Osteoblast (primary cell): ENCODE measurements around the gene CCR5AS.

Experiments
- DNase-seq: peaks from one replicate; pipeline ENCODE4 v3.0.0; 2011; ENCODE audit warnings: low spot score, mixed read lengths; ENCODE audit not compliant: insufficient read length; ENCODE audit errors: missing footprints
- H2AFZ ChIP-seq: 2 replicates; pipeline ENCODE4 v1.6.0; 2011; ENCODE audit warnings: mild to moderate bottlenecking, low read length
- H3K27ac ChIP-seq: 2 replicates; pipeline ENCODE4 v1.5.1; 2011; ENCODE audit warnings: mild to moderate bottlenecking, low read depth, low read length, moderate library complexity
- H3K27me3 ChIP-seq: 2 replicates; pipeline ENCODE4 v1.6.0; 2012; ENCODE audit warnings: mild to moderate bottlenecking, control low read depth, inconsistent platforms, low read length, moderate library complexity; ENCODE audit not compliant: insufficient read depth
- H3K36me3 ChIP-seq: 2 replicates; pipeline ENCODE4 v1.5.1; 2011; ENCODE audit warnings: mild to moderate bottlenecking, low read length, control low read depth, moderate library complexity; ENCODE audit not compliant: insufficient read depth
- H3K4me1 ChIP-seq: 2 replicates; pipeline ENCODE4 v1.5.1; 2011; ENCODE audit warnings: mild to moderate bottlenecking, low read length, control low read depth, moderate library complexity; ENCODE audit not compliant: insufficient read depth
- H3K4me2 ChIP-seq: 2 replicates; pipeline ENCODE4 v1.6.0; 2011; ENCODE audit warnings: mild to moderate bottlenecking, low read length; ENCODE audit not compliant: insufficient read depth
- H3K4me3 ChIP-seq: fragments of 200-600 bp; sonication (generic); 3 replicates; pipeline ENCODE4 v1.5.1; 2012; ENCODE audit warnings: mild to moderate bottlenecking, low read length, inconsistent platforms; ENCODE audit not compliant: insufficient read depth
- H3K79me2 ChIP-seq: 2 replicates; pipeline ENCODE4 v1.6.0; 2012; ENCODE audit warnings: mild to moderate bottlenecking, low read length, control low read depth, inconsistent platforms; ENCODE audit not compliant: insufficient read depth
- H3K9me3 ChIP-seq: 2 replicates; pipeline ENCODE4 v1.5.1; 2011; ENCODE audit warnings: low read depth, low read length, control low read depth
- H4K20me1 ChIP-seq: 2 replicates; pipeline ENCODE4 v1.6.0; 2012; ENCODE audit warnings: mild to moderate bottlenecking, low read length, control low read depth; ENCODE audit not compliant: insufficient read depth
- TF ChIP-seq, protein P1 (sequence below): IDR thresholded peaks from 2 replicates; pipeline ENCODE4 v1.5.1; 2011; ENCODE audit warnings: mild to moderate bottlenecking, low read depth, low read length, moderate library complexity; ENCODE audit errors: extremely low read depth

The CCR5AS gene

DNA sequence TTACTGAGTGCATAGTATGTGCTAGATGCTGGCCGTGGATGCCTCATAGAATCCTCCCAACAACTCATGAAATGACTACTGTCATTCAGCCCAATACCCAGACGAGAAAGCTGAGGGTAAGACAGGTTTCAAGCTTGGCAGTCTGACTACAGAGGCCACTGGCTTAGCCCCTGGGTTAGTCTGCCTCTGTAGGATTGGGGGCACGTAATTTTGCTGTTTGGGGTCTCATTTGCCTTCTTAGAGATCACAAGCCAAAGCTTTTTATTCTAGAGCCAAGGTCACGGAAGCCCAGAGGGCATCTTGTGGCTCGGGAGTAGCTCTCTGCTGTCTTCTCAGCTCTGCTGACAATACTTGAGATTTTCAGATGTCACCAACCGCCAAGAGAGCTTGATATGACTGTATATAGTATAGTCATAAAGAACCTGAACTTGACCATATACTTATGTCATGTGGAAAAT, 37.2 kb downstream of the CCR5AS start:
- H3K4me3 ChIP-seq = no peak overlapping the region
- TF ChIP-seq, protein P1, sequence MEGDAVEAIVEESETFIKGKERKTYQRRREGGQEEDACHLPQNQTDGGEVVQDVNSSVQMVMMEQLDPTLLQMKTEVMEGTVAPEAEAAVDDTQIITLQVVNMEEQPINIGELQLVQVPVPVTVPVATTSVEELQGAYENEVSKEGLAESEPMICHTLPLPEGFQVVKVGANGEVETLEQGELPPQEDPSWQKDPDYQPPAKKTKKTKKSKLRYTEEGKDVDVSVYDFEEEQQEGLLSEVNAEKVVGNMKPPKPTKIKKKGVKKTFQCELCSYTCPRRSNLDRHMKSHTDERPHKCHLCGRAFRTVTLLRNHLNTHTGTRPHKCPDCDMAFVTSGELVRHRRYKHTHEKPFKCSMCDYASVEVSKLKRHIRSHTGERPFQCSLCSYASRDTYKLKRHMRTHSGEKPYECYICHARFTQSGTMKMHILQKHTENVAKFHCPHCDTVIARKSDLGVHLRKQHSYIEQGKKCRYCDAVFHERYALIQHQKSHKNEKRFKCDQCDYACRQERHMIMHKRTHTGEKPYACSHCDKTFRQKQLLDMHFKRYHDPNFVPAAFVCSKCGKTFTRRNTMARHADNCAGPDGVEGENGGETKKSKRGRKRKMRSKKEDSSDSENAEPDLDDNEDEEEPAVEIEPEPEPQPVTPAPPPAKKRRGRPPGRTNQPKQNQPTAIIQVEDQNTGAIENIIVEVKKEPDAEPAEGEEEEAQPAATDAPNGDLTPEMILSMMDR = no peak
- no peak overlapping the region for H3K4me2 ChIP-seq
- no peaks in the 10 kb centered on the region for H3K36me3 ChIP-seq
- H3K4me1 ChIP-seq = no peaks in the 10 kb centered on the region
- H3K9me3 ChIP-seq = no peaks in the 10 kb centered on the region
- DNase-seq = no peak
- peaks cover 63% of the 10 kb centered on the region for H3K27me3 ChIP-seq
- no peaks in the 10 kb centered on the region for H4K20me1 ChIP-seq
- H3K27ac ChIP-seq = no peak overlapping the region
- H2AFZ ChIP-seq = no peak overlapping the region
- no peaks in the 10 kb centered on the region for H3K79me2 ChIP-seq

DNA sequence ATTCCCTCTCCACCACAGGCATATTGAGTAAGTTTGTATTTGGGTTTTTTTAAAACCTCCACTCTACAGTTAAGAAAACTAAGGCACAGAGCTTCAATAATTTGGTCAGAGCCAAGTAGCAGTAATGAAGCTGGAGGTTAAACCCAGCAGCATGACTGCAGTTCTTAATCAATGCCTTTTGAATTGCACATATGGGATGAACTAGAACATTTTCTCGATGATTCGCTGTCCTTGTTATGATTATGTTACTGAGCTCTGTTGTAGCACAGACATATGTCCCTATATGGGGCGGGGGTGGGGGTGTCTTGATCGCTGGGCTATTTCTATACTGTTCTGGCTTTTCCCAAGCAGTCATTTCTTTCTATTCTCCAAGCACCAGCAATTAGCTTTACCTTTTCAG, 37.7 kb downstream of the CCR5AS start:
- H3K4me2 ChIP-seq = no peak overlapping the region
- no peak overlapping the region for H2AFZ ChIP-seq
- peaks cover 63% of the 10 kb centered on the region for H3K27me3 ChIP-seq
- DNase-seq = no peak
- no peak overlapping the region for H3K4me3 ChIP-seq
- TF ChIP-seq, protein P1 = no peak
- no peak overlapping the region for H3K27ac ChIP-seq
- no peaks in the 10 kb centered on the region for H3K4me1 ChIP-seq
- no peaks in the 10 kb centered on the region for H3K79me2 ChIP-seq
- no peaks in the 10 kb centered on the region for H3K36me3 ChIP-seq
- no peaks in the 10 kb centered on the region for H3K9me3 ChIP-seq
- H4K20me1 ChIP-seq = no peaks in the 10 kb centered on the region

DNA sequence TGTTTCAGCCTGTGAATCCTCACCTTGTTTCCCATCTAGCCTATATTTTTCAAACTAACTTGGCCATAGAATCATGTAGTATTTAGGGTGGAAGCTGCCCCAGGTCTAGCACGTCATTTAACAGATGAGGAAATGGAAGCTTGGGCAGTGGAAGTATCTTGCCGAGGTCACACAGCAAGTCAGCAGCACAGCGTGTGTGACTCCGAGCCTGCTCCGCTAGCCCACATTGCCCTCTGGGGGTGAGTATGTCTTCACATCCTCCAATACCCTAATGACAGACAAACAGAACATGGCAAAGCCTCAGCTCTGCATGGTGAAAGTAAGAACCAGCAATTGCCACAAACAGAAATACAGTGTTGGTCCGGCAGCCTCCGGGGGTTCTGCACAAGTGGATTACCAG, 38.3 kb downstream of the CCR5AS start:
- Histone ChIP-seq H3K79me2 (no peaks in the 10 kb centered on the region), H3K27ac (no peak overlapping the region), H3K27me3 (peaks cover 61% of the 10 kb centered on the region), H3K36me3 (no peaks in the 10 kb centered on the region), H3K9me3 (no peaks in the 10 kb centered on the region), H3K4me1 (no peaks in the 10 kb centered on the region), H3K4me3 (no peak overlapping the region), H3K4me2 (no peak overlapping the region), H2AFZ (no peak overlapping the region), H4K20me1 (no peaks in the 10 kb centered on the region)
- no peak for DNase-seq
- TF ChIP-seq, protein P1 = peak; percentile 29

DNA sequence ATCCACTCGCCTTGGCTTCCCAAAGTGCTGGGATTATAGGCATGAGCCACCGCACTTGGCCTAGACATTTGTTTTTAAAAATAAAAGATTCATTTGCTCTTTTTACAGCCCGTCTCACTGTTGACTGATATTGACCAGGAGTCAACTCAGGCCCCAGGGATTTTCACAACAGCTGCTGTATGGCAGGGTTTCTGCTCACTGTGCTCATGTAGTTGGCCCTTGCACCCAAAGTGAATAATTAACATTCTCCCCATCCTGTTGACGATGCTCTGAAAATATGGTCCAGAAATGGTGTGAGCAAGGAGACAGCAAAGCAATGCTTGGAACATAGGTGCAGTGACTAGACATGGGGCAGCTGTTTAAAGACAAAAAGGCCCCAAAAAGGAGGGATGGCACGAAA, 39.1 kb downstream of the CCR5AS start:
- no peak overlapping the region for H3K4me3 ChIP-seq
- H2AFZ ChIP-seq = no peak overlapping the region
- no peaks in the 10 kb centered on the region for H3K36me3 ChIP-seq
- no peaks in the 10 kb centered on the region for H3K79me2 ChIP-seq
- no peaks in the 10 kb centered on the region for H3K4me1 ChIP-seq
- DNase-seq = no peak
- no peak overlapping the region for H3K27ac ChIP-seq
- H4K20me1 ChIP-seq = no peaks in the 10 kb centered on the region
- TF ChIP-seq, protein P1 = no peak
- no peak overlapping the region for H3K4me2 ChIP-seq
- peaks cover 55% of the 10 kb centered on the region for H3K27me3 ChIP-seq
- no peaks in the 10 kb centered on the region for H3K9me3 ChIP-seq
